Kidney (tissue), 14 donors: Measurements from ENCODE around the gene RNF20. TPM values are rescaled to one million over a fixed set of nuclear protein-coding genes. Genes with fewer than 3 reads are reported as not detected.
"Not testable (repeated sequence)": the region's sequence is repeated elsewhere in the genome, so short reads cannot be mapped to it uniquely, and the experiment has no call there.

Experiments
- DNase-seq, 5 donors: peaks; one replicate each; pipeline ENCODE4 v3.0.0-alpha.2; 2013 to 2020
- FAIRE-seq: peaks from 2 replicates; lab custom pipeline; 2012; peaks lifted over from hg19 to GRCh38; lab: Jason Lieb, UNC
- H3K27ac ChIP-seq, 2 donors: one replicate each; pipeline ENCODE4 v1.7.0; 2013; ENCODE audit warnings: low read depth in 2 of 2, low read length in 2 of 2, inconsistent platforms in 1 of 2
- H3K27me3 ChIP-seq: one replicate; pipeline ENCODE4 v1.7.1; 2013; ENCODE audit warnings: low read length, inconsistent platforms; ENCODE audit not compliant: control insufficient read depth, insufficient read depth
- H3K36me3 ChIP-seq, 3 donors: one replicate each; pipeline versions ENCODE4 v1.7.0 to v1.7.1; 2013; ENCODE audit warnings: low read length in 3 of 3, control low read depth in 1 of 3, inconsistent platforms in 1 of 3; ENCODE audit not compliant: insufficient read depth in 3 of 3, control insufficient read depth in 2 of 3
- H3K4me1 ChIP-seq, 3 donors: one replicate each; pipeline versions ENCODE4 v1.7.0 to v1.7.1; 2013; ENCODE audit warnings: low read length in 3 of 3, inconsistent platforms in 1 of 3, low read depth in 1 of 3; ENCODE audit not compliant: control insufficient read depth in 2 of 3, insufficient read depth in 2 of 3
- H3K4me3 ChIP-seq, 3 donors: one replicate each; pipeline versions ENCODE4 v1.7.0 to v1.8.1; 2013; ENCODE audit warnings: low read length in 3 of 3, control low read depth in 1 of 3, inconsistent platforms in 1 of 3
- H3K9ac ChIP-seq, 3 donors: one replicate each; pipeline versions ENCODE4 v1.7.0 to v1.7.1; 2013; ENCODE audit warnings: low read length in 3 of 3, control low read depth in 1 of 3, inconsistent platforms in 1 of 3
- H3K9me3 ChIP-seq, 3 donors: one replicate each; pipeline versions ENCODE4 v1.7.0 to v1.7.1; 2013; ENCODE audit warnings: low read length in 3 of 3, control low read depth in 1 of 3, inconsistent platforms in 1 of 3; ENCODE audit not compliant: control insufficient read depth in 2 of 3, insufficient read depth in 1 of 3
- CTCF ChIP-seq: IDR thresholded peaks from 3 replicates; pipeline ENCODE4 v1.5.1; 2012; ENCODE audit warnings: mild to moderate bottlenecking, moderate library complexity, borderline replicate concordance; ENCODE audit not compliant: insufficient read depth; ENCODE audit errors: extremely low read depth
- intact Hi-C: fragments of 100-400 bp; cut with DNase I; formaldehyde crosslinking; loops from one replicate; pipeline ENCODE4 v1.11.1; 2022
- polyA plus RNA-seq: library from polyadenylated mRNA; stranded (reverse); fragments of 350-450 nt; fragmentation: Illumina TruSeq; extraction: RNeasy Lipid Tissue Mini Kit (QIAGEN cat#74804); gene quantifications from one replicate; pipeline ENCODE4 v1.2.3, GENCODE V29; 2014; ENCODE audit warnings: low read depth, low replicate concordance; ENCODE audit not compliant: insufficient read depth
- total RNA-seq: library from RNA; stranded (reverse); fragmentation: NEBNext Ultra II Directional; extraction: Animal tissue kit (Norgen Biotek cat#: 25700); gene quantifications from one replicate; pipeline ENCODE4 v1.2.1, GENCODE V29; 2021
- donor health status: control.
- donor health status: control.
- donor health status: control.
- donor health status: control.
- donor health status: control.
- donor health status: DM: yes; HTN: yes; CAD: no.
- donor health status: Normal renal cell carcinoma (clear cell type).

RNF20 gene
- total and polyA plus RNA-seq, 2 donors from 2014 or later = 15.8 to 43.2 TPM

- H3K4me1 ChIP-seq = no peaks in the 10 kb centered on the region
- intact Hi-C loops = no loop called here
- peaks cover 13 to 35% (median 27%) of the 10 kb centered on the region in 3 donors for H3K36me3 ChIP-seq
- H3K4me3 ChIP-seq = no peak overlapping the region
- H3K27me3 ChIP-seq = no peaks in the 10 kb centered on the region
- no peaks in the 10 kb centered on the region for H3K9me3 ChIP-seq
- H3K9ac ChIP-seq = no peak overlapping the region
- TF ChIP-seq CTCF = no peak
- no peak for DNase-seq
- H3K27ac ChIP-seq = no peak overlapping the region
- no peak for FAIRE-seq
Measured at GRCh38 chr9:101543098-101543735, 9.6 kb downstream of the RNF20 start.

- TF ChIP-seq CTCF = peak; percentile 6
- H3K27me3 ChIP-seq, H3K4me1 ChIP-seq, H3K9me3 ChIP-seq, DNase-seq, H3K9ac ChIP-seq, H3K4me3 ChIP-seq, intact Hi-C loops, H3K27ac ChIP-seq: not testable (repeated sequence)
- peaks cover 12 to 58% (median 48%) of the 10 kb centered on the region in 3 donors for H3K36me3 ChIP-seq
- FAIRE-seq = peak; percentile 6
Measured at GRCh38 chr9:101549472-101550098, 15.9 kb downstream of the RNF20 start.

GRCh38 chr9:101561740-101562139, 28.1 kb downstream of the RNF20 start:
- H3K9ac ChIP-seq = no peak overlapping the region
- FAIRE-seq = no peak
- H3K4me1 ChIP-seq = no peaks in the 10 kb centered on the region
- H3K27me3 ChIP-seq = no peaks in the 10 kb centered on the region
- H3K4me3 ChIP-seq = no peak overlapping the region
- no peak for DNase-seq
- no peak overlapping the region for H3K27ac ChIP-seq
- TF ChIP-seq CTCF = no peak
- peaks cover 0 to 1% (median 0%) of the 10 kb centered on the region in 3 donors for H3K9me3 ChIP-seq
- intact Hi-C loops = no loop called here
- peaks cover 7 to 51% (median 20%) of the 10 kb centered on the region in 3 donors for H3K36me3 ChIP-seq
